PC-3 (cell line): ENCODE measurements around the gene SLC25A4. TPM values are rescaled to one million over a fixed set of nuclear protein-coding genes. Genes with fewer than 3 reads are reported as not detected.

Source experiments
- ATAC-seq: fragments of 200-7000 bp; cut with Tn5 transposase; 2 replicates; pipeline ENCODE4 v1.9.1; 2020; ENCODE audit warnings: mild to moderate bottlenecking, moderate library complexity
- BruUV-seq: library from RNA; stranded (reverse); fragments of 400-500 nt; replicated peaks from 2 replicates; lab custom pipeline; 2021; lab: Mats Ljungman, UMichigan
- CTCF ChIA-PET: fragments of 300-600 bp; sonication (Branson Sonifier 250); formaldehyde crosslinking; loops from one replicate; lab custom pipeline; 2022; ENCODE audit warnings: antibody characterized with exemption; lab: Charles Lee
- POLR2A ChIA-PET: fragments of 300-600 bp; sonication (Branson Sonifier 250); formaldehyde crosslinking; loops from one replicate; lab custom pipeline; 2022; ENCODE audit warnings: antibody characterized with exemption; ENCODE audit not compliant: unreplicated experiment; lab: Charles Lee
- DNase-seq: peaks from one replicate; pipeline ENCODE4 v3.0.0-alpha.2; 2015
- H2AFZ ChIP-seq: fragments of 300-600 bp; sonication (generic); 2 replicates; pipeline ENCODE4 v1.6.0; 2016; ENCODE audit warnings: antibody characterized with exemption, low read length
- H3F3A ChIP-seq: fragments of 300-600 bp; sonication (generic); one replicate; pipeline ENCODE4 v1.6.0; 2017; ENCODE audit warnings: antibody characterized with exemption, low read length, control low read depth, mild to moderate bottlenecking; ENCODE audit not compliant: unreplicated experiment
- H3K27ac ChIP-seq: fragments of 300-600 bp; sonication (generic); 2 replicates; pipeline ENCODE4 v1.5.1; 2016; ENCODE audit warnings: mild to moderate bottlenecking, low read length
- H3K27me3 ChIP-seq: fragments of 300-600 bp; sonication (generic); 2 replicates; pipeline ENCODE4 v1.6.1; 2016; ENCODE audit warnings: low read length, mixed read lengths
- H3K36me3 ChIP-seq: fragments of 300-600 bp; sonication (generic); 2 replicates; pipeline ENCODE4 v1.6.1; 2016; ENCODE audit warnings: low read depth, mixed run types, low read length, mixed read lengths
- H3K4me1 ChIP-seq: fragments of 300-600 bp; sonication (generic); 2 replicates; pipeline ENCODE4 v1.5.1; 2016; ENCODE audit warnings: low read length; ENCODE audit not compliant: insufficient read depth
- H3K4me2 ChIP-seq: fragments of 300-600 bp; sonication (generic); 2 replicates; pipeline ENCODE4 v1.6.0; 2016; ENCODE audit warnings: low read length
- H3K4me3 ChIP-seq: fragments of 300-600 bp; sonication (generic); 2 replicates; pipeline ENCODE4 v1.5.1; 2016; ENCODE audit warnings: mild to moderate bottlenecking, low read length, mixed read lengths
- H3K79me2 ChIP-seq: fragments of 300-600 bp; sonication (generic); 2 replicates; pipeline ENCODE4 v1.6.1; 2017; ENCODE audit warnings: low read length, mixed read lengths
- H3K9ac ChIP-seq: fragments of 300-600 bp; sonication (generic); 2 replicates; pipeline ENCODE4 v1.6.0; 2016; ENCODE audit warnings: mild to moderate bottlenecking, low read length
- H3K9me2 ChIP-seq: fragments of 300-600 bp; sonication (generic); replicated peaks from 2 replicates; pipeline ENCODE4 v1.6.1; 2016; ENCODE audit warnings: mixed run types, low read length, mixed read lengths
- H3K9me3 ChIP-seq: fragments of 300-600 bp; sonication (generic); 2 replicates; pipeline ENCODE4 v1.6.1; 2016; ENCODE audit warnings: low read length, mixed read lengths
- H4K20me1 ChIP-seq: fragments of 300-600 bp; sonication (generic); 2 replicates; pipeline ENCODE4 v1.6.1; 2016; ENCODE audit warnings: low read length, mixed read lengths
- CTCF ChIP-seq: fragments of 300-600 bp; sonication (generic); conservative IDR thresholded peaks from 2 replicates; pipeline ENCODE4 v1.5.1; 2017; ENCODE audit warnings: antibody characterized with exemption, low read depth, mild to moderate bottlenecking, low read length
- EZH2 ChIP-seq: fragments of 300-600 bp; sonication (generic); IDR thresholded peaks from one replicate; pipeline ENCODE4 v1.6.1; 2017; ENCODE audit warnings: antibody characterized with exemption, mild to moderate bottlenecking, low read length; ENCODE audit not compliant: unreplicated experiment
- EZH2phosphoT487 ChIP-seq: fragments of 300-600 bp; sonication (generic); IDR thresholded peaks from 2 replicates; pipeline ENCODE4 v1.6.1; 2018; ENCODE audit warnings: mild to moderate bottlenecking, antibody characterized with exemption, low read length, borderline replicate concordance
- intact Hi-C: fragments of 100-400 bp; cut with micrococcal nuclease; formaldehyde crosslinking; loops from 2 replicates; pipeline ENCODE4 v1.9.0; 2023
- total RNA-seq: library from RNA; depleted of rRNA; stranded (reverse); fragments of >200 nt; gene quantifications from 2 replicates; pipeline ENCODE4 v1.2.3, GENCODE V29; 2014

SLC25A4 gene
- total RNA-seq, 1 experiment from 2014 or later: 23.2 TPM

GRCh38 chr4:185099940-185100339 is 43.1 kb upstream of the SLC25A4 start:
- H2AFZ ChIP-seq: no peak overlapping the region
- peaks cover 9% of the 10 kb centered on the region; the same call in 1 of the 2 replicates for H3K27me3 ChIP-seq
- H3K27ac ChIP-seq: no peak overlapping the region
- no peaks in the 10 kb centered on the region for H3K9me2 ChIP-seq
- H3K36me3 ChIP-seq: no peaks in the 10 kb centered on the region
- no peaks in the 10 kb centered on the region for H3K79me2 ChIP-seq
- H4K20me1 ChIP-seq: no peaks in the 10 kb centered on the region
- H3F3A ChIP-seq: no peaks in the 10 kb centered on the region
- no TSS peak for BruUV-seq
- H3K9ac ChIP-seq: no peak overlapping the region
- no peaks in the 10 kb centered on the region for H3K9me3 ChIP-seq
- intact Hi-C loops: no loop called here
- H3K4me2 ChIP-seq: no peak overlapping the region
- CTCF ChIA-PET: no interaction called here
- no peak for TF ChIP-seq CTCF
- DNase-seq: no peak
- H3K4me3 ChIP-seq: no peak overlapping the region
- POLR2A ChIA-PET: no interaction called here
- ATAC-seq: no peak
- H3K4me1 ChIP-seq: no peaks in the 10 kb centered on the region

- CTCF ChIA-PET: no interaction called here
- H3K27me3 ChIP-seq: peaks cover 9% of the 10 kb centered on the region; the same call in 1 of the 2 replicates
- POLR2A ChIA-PET: no interaction called here
Observed at GRCh38 chr4:185100423-185100822, 42.6 kb upstream of the SLC25A4 start.

GRCh38 chr4:185101354-185101890 is 41.6 kb upstream of the SLC25A4 start:
- intact Hi-C loops: no loop called here
- H3K27me3 ChIP-seq: peaks cover 9% of the 10 kb centered on the region; the same call in 1 of the 2 replicates
- no peak overlapping the region for H3K27ac ChIP-seq
- no TSS peak for BruUV-seq
- ATAC-seq (no peak), DNase-seq (no peak)
- CTCF ChIA-PET: no interaction called here
- no peaks in the 10 kb centered on the region for H3K9me2 ChIP-seq
- TF ChIP-seq CTCF (no peak), EZH2phosphoT487 (no peak), EZH2 (no peak)
- H3F3A ChIP-seq: no peaks in the 10 kb centered on the region
- no peaks in the 10 kb centered on the region for H3K4me1 ChIP-seq
- POLR2A ChIA-PET: no interaction called here
- H3K36me3 ChIP-seq: no peaks in the 10 kb centered on the region
- H3K9ac ChIP-seq: no peak overlapping the region
- no peak overlapping the region for H2AFZ ChIP-seq
- H3K4me2 ChIP-seq: no peak overlapping the region
- H3K79me2 ChIP-seq: no peaks in the 10 kb centered on the region
- H3K9me3 ChIP-seq: no peaks in the 10 kb centered on the region
- H3K4me3 ChIP-seq: no peak overlapping the region
- H4K20me1 ChIP-seq: no peaks in the 10 kb centered on the region

More at GRCh38 chr4:185100423-185100822, 42.6 kb upstream of the SLC25A4 start:
- H3K9ac ChIP-seq: no peak overlapping the region
- no peak overlapping the region for H3K27ac ChIP-seq
- no peaks in the 10 kb centered on the region for H3K36me3 ChIP-seq
- H3K79me2 ChIP-seq: no peaks in the 10 kb centered on the region
- intact Hi-C loops: no loop called here
- H3K4me1 ChIP-seq: no peaks in the 10 kb centered on the region
- no peaks in the 10 kb centered on the region for H3F3A ChIP-seq
- no peak overlapping the region for H2AFZ ChIP-seq
- no peaks in the 10 kb centered on the region for H4K20me1 ChIP-seq
- H3K4me3 ChIP-seq: no peak overlapping the region
- ATAC-seq: no peak
- H3K9me2 ChIP-seq: no peaks in the 10 kb centered on the region
- BruUV-seq: no TSS peak
- H3K9me3 ChIP-seq: no peaks in the 10 kb centered on the region
- no peak for DNase-seq
- no peak for TF ChIP-seq CTCF
- TF ChIP-seq EZH2: no peak
- TF ChIP-seq EZH2phosphoT487: no peak
- H3K4me2 ChIP-seq: no peak overlapping the region
